ENCODE data around the gene PALM. TPM values are rescaled to one million over a fixed set of nuclear protein-coding genes. Genes with fewer than 3 reads are reported as not detected.

The PALM gene
- total and polyA plus RNA-seq, 2 donors, result 23.6 to 69.3 TPM

- DNase-seq (ENCODE audit: extremely low spot score), result no peak
- Histone ChIP-seq H3K4me3 (ENCODE audit: low read depth, low read length) (no peak overlapping the region), H3K36me3 (ENCODE audit: insufficient read depth) (no peaks in the 10 kb centered on the region), H3K27ac (ENCODE audit: low read depth) (no peak overlapping the region), H3K4me1 (ENCODE audit: insufficient read depth) (no peaks in the 10 kb centered on the region)
- 73% methylated on average over 38 of the region's 38 CpGs for WGBS
These were observed 34.2 kb upstream of the PALM start for GRCh38 chr19:674282-675151.

GRCh38 chr19:676007-676338, 32.8 kb upstream of the PALM start:
- Histone ChIP-seq H3K36me3 (ENCODE audit: insufficient read depth) (no peaks in the 10 kb centered on the region), H3K4me3 (ENCODE audit: low read depth, low read length) (peak overlapping the region; percentile 45), H3K27ac (ENCODE audit: low read depth) (peak overlapping the region; percentile 32), H3K4me1 (ENCODE audit: insufficient read depth) (no peaks in the 10 kb centered on the region)
- 7% methylated on average over 31 of the region's 31 CpGs for WGBS
- DNase-seq (ENCODE audit: extremely low spot score), result no peak

GRCh38 chr19:676339-677105, 32.2 kb upstream of the PALM start, which contains the start of gene FSTL3:
Gene FSTL3 (plus strand): TSS chr19:676392. CDS start chr19:676424, 32 bp downstream.
- Histone ChIP-seq H3K27ac (ENCODE audit: low read depth) (peak within 1 kb of the TSS; percentile 71), H3K4me1 (ENCODE audit: insufficient read depth) (no peaks in the 10 kb centered on the region), H3K36me3 (ENCODE audit: insufficient read depth) (no peaks in the 10 kb centered on the region), H3K4me3 (ENCODE audit: low read depth, low read length) (peak within 1 kb of the TSS; percentile 45)
- DNase-seq (ENCODE audit: extremely low spot score), result no peak
- WGBS, result 2% methylated on average over 63 of the region's 63 CpGs

- Histone ChIP-seq H3K27ac (ENCODE audit: low read depth) (no peak overlapping the region), H3K4me1 (ENCODE audit: insufficient read depth) (no peaks in the 10 kb centered on the region), H3K4me3 (ENCODE audit: low read depth, low read length) (peak overlapping the region; percentile 45), H3K36me3 (ENCODE audit: insufficient read depth) (no peaks in the 10 kb centered on the region)
- WGBS, result 5% methylated on average over 15 of the region's 15 CpGs
- no peak for DNase-seq (ENCODE audit: extremely low spot score)
These were observed 31.5 kb upstream of the PALM start for GRCh38 chr19:677201-677600.

GRCh38 chr19:677601-678436, 30.9 kb upstream of the PALM start:
- H3K4me3 ChIP-seq (ENCODE audit: low read depth, low read length), result peak overlapping the region; percentile 17
- no peak overlapping the region for H3K27ac ChIP-seq (ENCODE audit: low read depth)
- WGBS, result 49% methylated on average over 22 of the region's 22 CpGs
- H3K36me3 ChIP-seq (ENCODE audit: insufficient read depth), result no peaks in the 10 kb centered on the region
- no peak for DNase-seq (ENCODE audit: extremely low spot score)
- H3K4me1 ChIP-seq (ENCODE audit: insufficient read depth), result no peaks in the 10 kb centered on the region

GRCh38 chr19:678791-679388, 29.8 kb upstream of the PALM start:
- Histone ChIP-seq H3K27ac (ENCODE audit: low read depth) (no peak overlapping the region), H3K4me1 (ENCODE audit: insufficient read depth) (no peaks in the 10 kb centered on the region), H3K4me3 (ENCODE audit: low read depth, low read length) (no peak overlapping the region), H3K36me3 (ENCODE audit: insufficient read depth) (no peaks in the 10 kb centered on the region)
- DNase-seq (ENCODE audit: extremely low spot score), result no peak
- WGBS, result 79% methylated on average over 16 of the region's 16 CpGs

- Histone ChIP-seq H3K4me1 (ENCODE audit: insufficient read depth) (no peaks in the 10 kb centered on the region), H3K4me3 (ENCODE audit: low read depth, low read length) (peak overlapping the region; percentile 70), H3K27ac (ENCODE audit: low read depth) (peak overlapping the region; percentile 90), H3K36me3 (ENCODE audit: insufficient read depth) (no peaks in the 10 kb centered on the region)
- no peak for DNase-seq (ENCODE audit: extremely low spot score)
- WGBS, result 4% methylated on average over 69 of the region's 69 CpGs
These were observed 29.1 kb upstream of the PALM start for GRCh38 chr19:679418-680286.

- H3K4me3 ChIP-seq (ENCODE audit: low read depth, low read length), result peak overlapping the region; percentile 70
- peak overlapping the region; percentile 90 for H3K27ac ChIP-seq (ENCODE audit: low read depth)
- DNase-seq (ENCODE audit: extremely low spot score), result peak; percentile 88
- H3K36me3 ChIP-seq (ENCODE audit: insufficient read depth), result no peaks in the 10 kb centered on the region
- H3K4me1 ChIP-seq (ENCODE audit: insufficient read depth), result no peaks in the 10 kb centered on the region
- WGBS, result 1% methylated on average over 70 of the region's 70 CpGs
These were observed 28.3 kb upstream of the PALM start for GRCh38 chr19:680287-681028.

- DNase-seq (ENCODE audit: extremely low spot score), result no peak
- 71% methylated on average over 54 of the region's 54 CpGs for WGBS
- H3K36me3 ChIP-seq (ENCODE audit: insufficient read depth), result no peaks in the 10 kb centered on the region
- no peak overlapping the region for H3K27ac ChIP-seq (ENCODE audit: low read depth)
- no peak overlapping the region for H3K4me3 ChIP-seq (ENCODE audit: low read depth, low read length)
- H3K4me1 ChIP-seq (ENCODE audit: insufficient read depth), result no peaks in the 10 kb centered on the region
These were observed 27.4 kb upstream of the PALM start for GRCh38 chr19:681029-682019.

- Histone ChIP-seq H3K4me3 (ENCODE audit: low read depth, low read length) (no peak overlapping the region), H3K27ac (ENCODE audit: low read depth) (no peak overlapping the region), H3K4me1 (ENCODE audit: insufficient read depth) (no peaks in the 10 kb centered on the region), H3K36me3 (ENCODE audit: insufficient read depth) (no peaks in the 10 kb centered on the region)
- no peak for DNase-seq (ENCODE audit: extremely low spot score)
- 78% methylated on average over 25 of the region's 25 CpGs for WGBS
These were observed 25.9 kb upstream of the PALM start for GRCh38 chr19:682678-683320.

All from urinary bladder (tissue), 4 donors.